ENCODE measurements around the gene COLEC12.

COLEC12 gene

GRCh38 chr18:500632-501405 lies at the start of gene COLEC12:
TSS of gene COLEC12 (minus strand) at chr18:500701. CDS start at chr18:500514, 187 bp downstream.
- DNase-seq: no peak

GRCh38 chr18:549967-550366 lies 49.5 kb upstream of the COLEC12 start:
- DNase-seq: no peak

GRCh38 chr18:543447-544078 lies 43.1 kb upstream of the COLEC12 start:
- DNase-seq: no peak

- no peak for DNase-seq
Measured at GRCh38 chr18:533995-534601, 33.6 kb upstream of the COLEC12 start.

GRCh38 chr18:532632-533031 lies 32.1 kb upstream of the COLEC12 start:
- no peak for DNase-seq

- no peak for DNase-seq
Measured at GRCh38 chr18:532018-532417, 31.5 kb upstream of the COLEC12 start.

GRCh38 chr18:527146-527545 lies 26.6 kb upstream of the COLEC12 start:
- no peak for DNase-seq

GRCh38 chr18:526681-527080 lies 26.2 kb upstream of the COLEC12 start:
- no peak for DNase-seq

GRCh38 chr18:525036-525797 lies 24.7 kb upstream of the COLEC12 start:
- DNase-seq: no peak

- no peak for DNase-seq
Measured at GRCh38 chr18:524466-524865, 24.0 kb upstream of the COLEC12 start.

- no peak for DNase-seq
Measured at GRCh38 chr18:523561-523960, 23.1 kb upstream of the COLEC12 start.

GRCh38 chr18:519019-519879 lies 18.7 kb upstream of the COLEC12 start:
- DNase-seq: no peak

- no peak for DNase-seq
Measured at GRCh38 chr18:518081-518480, 17.6 kb upstream of the COLEC12 start.

- DNase-seq: no peak
Measured at GRCh38 chr18:515838-516237, 15.3 kb upstream of the COLEC12 start.

- no peak for DNase-seq
Measured at GRCh38 chr18:515156-515815, 14.8 kb upstream of the COLEC12 start.

- DNase-seq: no peak
Measured at GRCh38 chr18:513826-514530, 13.5 kb upstream of the COLEC12 start.

GRCh38 chr18:512957-513356 lies 12.5 kb upstream of the COLEC12 start:
- no peak for DNase-seq

GRCh38 chr18:508835-509234 lies 8.3 kb upstream of the COLEC12 start:
- DNase-seq: no peak

- DNase-seq: no peak
Measured at GRCh38 chr18:507636-508035, 7.1 kb upstream of the COLEC12 start.

GRCh38 chr18:506801-507200 lies 6.3 kb upstream of the COLEC12 start:
- no peak for DNase-seq

GRCh38 chr18:506264-506663 lies 5.8 kb upstream of the COLEC12 start:
- no peak for DNase-seq

All from CD4-positive, alpha-beta T cell treated with Interleukin-10 for 1 hour (primary cell).